Stimulated activated CD4-positive, alpha-beta T cell treated with anti-CD3 and anti-CD28 coated beads, Interleukin-12 subunit alpha, Interleukin-12 subunit beta, amount 100 ng/mL, for 4 hours (primary cell): ENCODE data around the gene KATNBL1.
"Not testable (repeated sequence)": the region's sequence is repeated elsewhere in the genome, so short reads cannot be mapped to it uniquely, and the experiment has no call there.

ENCODE experiments used
- DNase-seq: peaks from one replicate; pipeline ENCODE4 v3.0.0-alpha.2; 2020

The KATNBL1 gene

DNA sequence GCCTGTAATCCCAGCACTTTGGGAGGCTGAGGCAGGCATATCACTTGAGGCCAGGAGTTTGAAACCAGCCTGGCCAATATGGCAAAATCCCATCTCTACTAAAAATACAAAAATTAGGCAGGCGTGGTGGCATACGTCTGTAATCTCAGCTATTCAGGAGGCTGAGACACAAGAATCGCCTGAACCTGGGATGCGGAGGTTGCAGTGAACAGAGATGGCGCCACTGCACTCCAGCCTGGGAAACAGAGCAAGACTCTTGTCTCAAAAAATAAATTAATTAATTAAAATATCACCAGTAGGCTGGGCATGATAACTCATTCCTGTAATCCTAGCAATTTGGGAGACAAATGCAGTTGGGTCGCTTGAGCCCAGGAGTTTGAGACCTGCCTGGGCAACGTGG, 16.6 kb downstream of the KATNBL1 start:
- DNase-seq, result not testable (repeated sequence)

DNA sequence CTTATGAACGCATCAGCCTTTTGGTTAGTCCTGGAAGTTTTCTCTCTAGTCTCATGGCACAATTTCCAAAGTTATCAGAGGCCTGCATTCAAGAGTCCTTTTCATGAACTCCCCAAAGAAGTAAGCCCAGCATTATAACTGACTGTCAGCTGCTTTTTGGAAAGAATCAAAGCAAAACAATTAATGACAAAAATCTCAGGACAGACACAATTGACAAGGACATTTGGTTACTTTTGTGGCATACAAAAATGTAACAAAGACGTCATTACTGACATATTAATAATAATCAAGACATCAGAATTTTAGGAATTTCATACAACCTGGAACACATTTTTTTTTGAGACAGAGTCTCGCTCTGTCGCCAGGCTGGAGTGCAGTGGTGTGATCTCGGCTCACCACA, 21.2 kb downstream of the KATNBL1 start:
- no peak for DNase-seq

DNA sequence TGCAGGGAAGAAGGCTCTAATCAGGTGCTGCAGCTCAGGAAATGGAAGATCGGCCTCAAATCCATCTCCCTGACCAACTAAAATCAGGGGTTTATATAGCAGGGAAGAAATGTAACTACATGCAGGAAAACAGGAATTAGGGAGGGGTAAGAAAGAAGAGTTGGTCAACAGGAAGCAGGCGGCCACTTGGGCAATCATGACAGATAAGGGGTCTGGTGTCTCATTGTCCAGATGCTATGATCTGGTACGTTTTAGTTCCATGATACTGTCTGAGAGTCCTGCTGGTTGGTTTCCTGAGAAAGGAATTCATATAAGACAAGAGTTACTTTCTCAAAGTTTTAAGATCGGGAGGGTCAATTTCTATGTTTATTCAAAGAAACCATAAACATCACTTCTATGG, 24.2 kb downstream of the KATNBL1 start:
- no peak for DNase-seq

GRCh38 chr15:34182942-34183341, 27.0 kb downstream of the KATNBL1 start:
- DNase-seq, result no peak

DNA sequence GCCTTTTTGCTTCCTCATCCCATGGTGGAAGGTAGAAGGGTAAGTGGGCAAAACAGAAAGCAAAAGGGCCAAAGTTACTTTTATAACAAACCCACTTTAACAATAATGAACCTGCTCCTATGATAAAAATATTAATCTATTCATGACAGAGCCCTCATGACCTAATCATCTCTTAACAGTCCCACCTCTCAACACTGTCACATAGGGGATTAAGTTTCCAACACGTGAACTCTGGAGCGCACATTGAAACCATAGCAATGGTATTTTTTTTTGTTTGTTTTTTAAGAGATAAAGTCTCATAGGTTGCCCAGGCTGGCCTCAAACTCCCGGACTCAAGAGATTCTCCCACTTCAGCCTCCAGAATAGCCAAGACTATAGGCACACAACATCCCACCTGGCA, 30.7 kb downstream of the KATNBL1 start:
- no peak for DNase-seq

DNA sequence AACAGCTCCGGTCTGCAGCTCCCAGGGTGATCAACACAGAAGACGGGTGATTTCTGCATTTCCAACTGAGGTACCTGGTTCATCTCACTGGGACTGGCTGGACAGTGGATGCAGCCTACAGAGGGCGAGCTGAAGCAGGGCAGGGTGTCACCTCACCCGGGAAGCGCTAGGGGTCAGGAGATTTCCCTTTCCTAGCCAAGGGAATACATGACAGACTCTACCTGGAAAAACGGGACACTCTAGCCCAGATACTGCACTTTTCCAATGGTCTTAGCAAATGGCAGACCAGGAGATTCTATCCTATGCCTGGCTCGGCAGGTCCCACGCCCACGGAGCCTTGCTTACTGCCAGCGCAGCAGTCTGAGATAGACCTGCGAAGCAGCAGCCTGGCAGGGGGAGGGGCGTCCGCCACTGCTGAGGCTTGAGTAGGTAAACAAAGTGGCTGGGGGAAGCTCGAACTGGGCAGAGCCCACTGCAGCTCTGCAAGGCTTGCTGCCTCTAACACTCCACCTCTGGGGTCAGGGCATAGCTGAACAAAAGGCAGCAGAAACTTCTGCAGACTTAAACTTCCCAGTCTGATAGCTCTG, 43.8 kb downstream of the KATNBL1 start:
- DNase-seq, result not testable (repeated sequence)

DNA sequence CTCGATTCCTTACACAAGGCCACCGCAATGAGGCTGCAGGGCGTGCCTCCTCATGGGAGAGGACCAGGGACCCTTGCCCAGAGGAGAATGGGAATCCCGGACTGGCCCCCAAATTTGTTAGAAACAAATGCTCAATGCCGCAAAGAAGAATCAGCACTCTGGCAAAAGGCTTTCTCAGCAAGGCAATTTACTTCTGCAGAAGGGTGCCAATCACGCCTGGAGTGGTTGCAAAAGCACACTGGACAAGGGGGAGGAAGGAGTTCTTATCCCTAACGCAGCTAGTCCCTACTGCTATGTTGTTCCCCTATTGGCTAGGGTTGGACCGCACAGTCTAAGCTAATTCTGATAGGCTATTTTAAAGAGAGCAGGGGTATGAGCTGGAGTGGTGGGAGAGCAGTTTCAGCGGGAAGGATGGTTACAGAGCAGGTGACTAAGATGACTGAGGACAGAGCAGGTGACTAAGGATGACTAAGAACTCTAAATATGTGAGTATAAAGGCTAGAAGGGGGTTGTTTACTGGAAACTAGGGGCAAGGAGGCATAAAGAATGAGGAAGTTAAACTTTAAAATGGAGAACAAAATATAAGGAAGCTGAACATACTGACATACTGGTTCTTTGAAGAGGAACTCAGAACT, 48.5 kb downstream of the KATNBL1 start:
- no peak for DNase-seq

DNA sequence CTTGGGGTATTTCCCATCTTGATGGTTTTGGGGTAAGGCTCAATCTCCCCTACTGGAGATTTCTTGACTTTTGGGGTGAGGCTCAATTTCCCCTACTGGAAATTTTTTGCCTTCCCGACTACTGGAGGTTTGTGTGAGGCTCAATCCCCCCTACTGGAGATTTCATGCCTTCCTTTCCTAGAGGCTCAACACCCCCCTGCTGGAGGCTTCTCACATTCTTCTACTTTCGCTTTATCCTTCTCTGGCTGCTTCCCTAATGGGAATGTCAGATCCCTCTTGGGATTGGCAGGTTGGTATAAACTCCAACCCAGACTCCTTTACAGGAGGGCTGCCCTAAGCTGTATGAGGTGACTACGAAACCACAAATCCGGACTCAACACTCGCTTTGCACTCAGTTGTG, 49.2 kb downstream of the KATNBL1 start:
- DNase-seq, result no peak

DNA sequence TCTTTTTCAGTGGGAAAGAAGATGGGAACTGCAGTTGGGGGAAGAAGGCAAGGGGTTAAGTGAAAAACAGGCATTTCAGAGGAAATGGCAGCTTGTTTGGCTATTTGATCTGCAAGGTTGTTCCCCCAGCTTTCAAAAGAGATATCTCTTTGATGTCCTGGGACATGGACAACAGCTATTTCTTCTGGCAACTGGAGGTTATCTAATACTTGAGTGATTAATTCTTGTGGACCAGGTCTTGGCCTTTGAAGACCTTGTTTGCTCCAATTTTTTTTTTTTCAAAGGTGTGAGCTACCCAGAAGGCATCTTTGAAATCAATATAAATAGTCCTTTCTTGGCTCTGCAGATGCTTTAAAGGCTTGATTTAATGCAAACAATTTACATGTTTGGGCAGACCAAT, 51.5 kb downstream of the KATNBL1 start:
- no peak for DNase-seq

DNA sequence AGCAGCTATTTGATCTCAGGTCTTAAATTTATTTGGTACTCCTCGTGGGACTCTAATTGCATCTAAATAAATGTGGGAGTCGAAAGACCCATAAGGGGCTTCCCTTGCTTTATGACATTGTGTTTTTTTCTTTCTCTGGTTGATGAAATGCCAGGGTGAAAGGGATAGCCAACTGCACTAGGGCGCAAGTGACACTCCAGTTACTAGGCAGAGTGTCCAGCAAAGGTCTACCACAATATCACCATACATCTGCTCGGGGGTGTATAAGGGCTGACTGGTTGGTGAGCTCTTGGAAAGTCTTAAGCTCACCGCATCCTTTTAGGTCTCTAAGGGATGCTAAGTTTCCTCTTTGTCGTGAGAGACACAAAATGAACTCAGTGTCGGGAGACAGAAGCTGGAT, 54.0 kb downstream of the KATNBL1 start:
- no peak for DNase-seq

GRCh38 chr15:34154725-34155204, 55.1 kb downstream of the KATNBL1 start:
- no peak for DNase-seq

- DNase-seq, result no peak
Observed at GRCh38 chr15:34147371-34148140, 62.3 kb downstream of the KATNBL1 start.

DNA sequence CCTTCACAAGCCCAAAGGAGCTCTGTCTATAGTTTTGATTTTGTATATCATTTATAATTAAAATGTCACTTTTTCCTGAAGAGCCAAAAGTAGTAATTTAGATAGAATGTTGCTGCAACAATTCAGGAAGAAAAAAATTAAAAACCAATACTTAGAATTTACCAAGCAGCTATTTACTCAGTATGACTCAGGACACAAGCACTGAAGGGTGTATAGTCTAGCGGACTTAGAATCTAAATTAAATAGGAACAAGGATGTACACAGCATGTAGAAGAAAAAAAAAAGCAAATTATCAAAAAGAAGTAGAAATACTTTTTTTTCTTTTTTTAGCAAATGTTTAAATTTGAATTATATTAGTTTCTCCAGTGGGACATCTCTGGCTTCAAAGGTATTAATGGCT, 76.4 kb downstream of the KATNBL1 start:
- DNase-seq, result no peak

- no peak for DNase-seq
Observed at GRCh38 chr15:34132881-34133280, 77.0 kb downstream of the KATNBL1 start.

- DNase-seq, result no peak
Observed at GRCh38 chr15:34128898-34129297, 81.0 kb downstream of the KATNBL1 start.

GRCh38 chr15:34126522-34126921, 83.4 kb downstream of the KATNBL1 start:
- DNase-seq, result no peak

GRCh38 chr15:34125945-34126344, 84.0 kb downstream of the KATNBL1 start:
- no peak for DNase-seq

DNA sequence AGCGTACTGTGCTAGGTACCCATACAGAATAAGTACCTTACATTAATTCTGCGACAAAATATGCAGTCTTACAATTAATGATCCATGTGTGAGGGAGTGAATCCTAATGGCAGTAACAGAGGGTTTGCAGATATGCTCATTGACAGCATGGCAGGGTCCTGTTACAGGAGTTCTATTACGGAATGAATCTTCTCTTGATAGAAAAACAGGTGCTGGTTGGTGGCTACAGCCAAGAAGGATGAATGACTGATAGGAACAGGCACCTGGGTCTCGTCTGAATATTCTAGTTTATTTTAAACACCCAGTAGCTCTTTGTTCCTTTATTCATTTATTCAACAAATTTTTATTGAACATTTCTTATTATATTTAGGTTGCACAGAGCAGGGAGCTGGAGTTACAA, 85.2 kb downstream of the KATNBL1 start:
- DNase-seq, result no peak

DNA sequence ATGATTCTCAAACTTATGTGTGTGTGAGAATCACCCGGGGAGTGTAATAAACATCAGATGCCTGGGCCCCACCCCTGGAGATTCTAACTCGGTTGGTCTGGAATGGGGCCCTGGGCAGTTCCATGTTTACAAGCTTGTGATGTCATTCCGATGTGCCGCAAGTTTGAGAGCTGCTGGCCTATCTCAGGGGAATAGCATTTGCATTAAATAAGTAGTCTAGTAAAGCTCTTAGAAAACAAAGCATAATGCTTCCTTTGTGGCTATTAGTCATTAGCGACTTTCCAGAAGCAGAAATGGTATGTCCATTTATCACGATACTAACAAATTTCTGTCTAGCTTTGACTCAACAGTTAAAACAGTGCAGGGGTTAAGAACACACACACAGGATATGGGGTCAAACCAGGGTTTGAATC, 87.1 kb downstream of the KATNBL1 start:
- no peak for DNase-seq

GRCh38 chr15:34121786-34122185, 88.1 kb downstream of the KATNBL1 start:
- not testable (repeated sequence) for DNase-seq

- DNase-seq, result not testable (repeated sequence)
Observed at GRCh38 chr15:34120420-34120819, 89.5 kb downstream of the KATNBL1 start.

DNA sequence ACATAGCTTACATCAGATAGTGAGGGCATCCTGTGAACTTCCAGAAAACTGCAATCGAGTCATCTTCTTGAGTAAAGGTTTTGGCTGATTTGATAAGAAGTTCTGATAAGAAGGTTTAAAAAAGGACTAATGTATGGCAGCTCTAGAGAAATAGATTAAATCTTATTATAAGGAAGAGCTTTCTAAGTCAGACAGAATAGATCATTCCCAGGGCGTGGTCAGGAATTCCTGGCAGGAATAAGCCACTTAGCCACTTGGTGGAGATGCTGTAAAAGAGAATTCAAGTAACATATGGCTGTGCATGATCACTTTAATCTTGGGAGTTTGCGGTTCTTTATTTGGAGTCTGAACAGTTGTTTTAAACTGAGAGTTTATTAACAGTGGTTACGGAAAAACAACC, 90.6 kb downstream of the KATNBL1 start:
- no peak for DNase-seq

DNA sequence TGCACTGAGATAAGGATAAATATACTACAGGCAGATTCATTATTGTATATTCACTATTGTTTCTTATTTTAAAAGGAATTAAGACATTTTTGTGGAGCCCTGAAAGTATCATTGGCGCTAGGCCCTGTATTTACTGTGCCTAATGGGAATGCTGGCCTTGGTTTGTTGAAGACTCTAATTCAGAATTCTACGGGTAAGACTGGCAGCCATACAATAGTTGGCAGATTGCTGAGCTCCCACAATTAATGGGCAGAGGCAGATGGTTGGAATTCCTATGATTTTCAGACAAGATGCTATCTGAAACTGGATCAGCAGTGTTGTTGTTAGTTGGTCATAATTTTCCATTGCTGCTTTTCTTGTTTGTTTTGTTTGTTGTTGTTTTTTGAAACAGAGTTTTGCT, 93.3 kb downstream of the KATNBL1 start:
- DNase-seq, result no peak

- DNase-seq, result no peak
Observed at GRCh38 chr15:34114739-34115138, 95.2 kb downstream of the KATNBL1 start.
